Measurements from ENCODE around the gene RNF32.

GRCh38 chr7:156676263-156676662 is 35.7 kb downstream of the RNF32 start:
- TF ChIP-seq NFIC (IDR thresholded peaks at IDR 0.05; ENCODE audit: low read length), result no peak
- TF ChIP-seq TCF7L2 (IDR thresholded peaks at IDR 0.05; ENCODE audit: low read depth, low read length), result no peak

All from HepG2 (cell line).